Raji (cell line): ENCODE results near the gene ITGA2.

Experiments
- POLR2A ChIP-seq: IDR thresholded peaks from 2 replicates; pipeline ENCODE4 v1.6.1; 2011; ENCODE audit warnings: low read depth, low read length, control low read depth; ENCODE audit not compliant: insufficient read depth

The ITGA2 gene

GRCh38 chr5:53087621-53088121 lies 98.5 kb downstream of the ITGA2 start:
- TF ChIP-seq POLR2A, result no peak

GRCh38 chr5:53089481-53089991 lies 100.4 kb downstream of the ITGA2 start:
- no peak for TF ChIP-seq POLR2A

- TF ChIP-seq POLR2A, result no peak
Observed at GRCh38 chr5:53090229-53090628, 101.1 kb downstream of the ITGA2 start.

- TF ChIP-seq POLR2A, result no peak
Observed at GRCh38 chr5:53091289-53091688, 102.1 kb downstream of the ITGA2 start.

GRCh38 chr5:53092242-53092641 lies 103.1 kb downstream of the ITGA2 start:
- TF ChIP-seq POLR2A, result no peak

GRCh38 chr5:53095217-53095616 lies 106.1 kb downstream of the ITGA2 start:
- TF ChIP-seq POLR2A, result no peak

GRCh38 chr5:53095931-53096525 lies 106.9 kb downstream of the ITGA2 start:
- no peak for TF ChIP-seq POLR2A

GRCh38 chr5:53099546-53099945 lies 110.4 kb downstream of the ITGA2 start:
- no peak for TF ChIP-seq POLR2A

GRCh38 chr5:53100606-53101005 lies 111.5 kb downstream of the ITGA2 start:
- no peak for TF ChIP-seq POLR2A

- TF ChIP-seq POLR2A, result no peak
Observed at GRCh38 chr5:53105611-53106300, 116.6 kb downstream of the ITGA2 start.

- no peak for TF ChIP-seq POLR2A
Observed at GRCh38 chr5:53109056-53109442, 119.9 kb downstream of the ITGA2 start.

- peak; percentile 95 for TF ChIP-seq POLR2A
Observed at GRCh38 chr5:53109443-53110127, 120.4 kb downstream of the ITGA2 start, which contains the start of gene MOCS2. Gene MOCS2, minus strand, starts transcription at chr5:53109757. Its CDS starts 2,583 bp downstream, at chr5:53107174.

- TF ChIP-seq POLR2A, result no peak
Observed at GRCh38 chr5:53110156-53110555, 121.0 kb downstream of the ITGA2 start.

GRCh38 chr5:53111139-53111538 lies 122.0 kb downstream of the ITGA2 start:
- TF ChIP-seq POLR2A, result no peak

- TF ChIP-seq POLR2A, result no peak
Observed at GRCh38 chr5:53112909-53113308, 123.8 kb downstream of the ITGA2 start.

GRCh38 chr5:53113947-53114346 lies 124.8 kb downstream of the ITGA2 start:
- no peak for TF ChIP-seq POLR2A
